ENCODE data around the gene C10orf105. TPM values are rescaled to one million over a fixed set of nuclear protein-coding genes. Genes with fewer than 3 reads are reported as not detected.

C10orf105 gene
- total RNA-seq, 2 experiments from 2014 or later: 0.25 to 0.36 TPM

DNA sequence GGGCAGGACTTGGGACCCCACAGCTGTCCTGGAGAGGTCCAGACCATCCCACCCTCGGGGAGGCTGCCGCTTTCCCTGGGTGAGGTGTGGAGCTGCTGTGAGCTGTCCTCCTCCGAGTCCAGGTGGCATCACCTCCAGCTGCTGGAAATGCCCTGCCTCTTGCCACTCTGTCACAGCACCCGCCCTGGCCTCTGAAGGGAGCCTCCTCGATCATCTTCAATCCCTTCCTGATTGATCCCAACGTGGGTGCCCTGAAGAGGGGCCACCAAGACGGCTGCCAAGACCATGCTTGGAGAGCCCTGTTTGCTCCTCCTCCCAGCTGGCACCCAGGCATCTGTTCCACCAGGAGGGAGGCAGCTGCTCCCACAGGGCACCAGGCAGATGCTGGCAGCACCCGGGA, 4.6 kb downstream of the C10orf105 start:
- peaks cover 88% of the 10 kb centered on the region for H3K4me1 ChIP-seq (ENCODE audit: insufficient read depth, low read length)
- ATAC-seq (ENCODE audit: poor library complexity) (no peak), DNase-seq (no peak)
- TF ChIP-seq, protein P1, sequence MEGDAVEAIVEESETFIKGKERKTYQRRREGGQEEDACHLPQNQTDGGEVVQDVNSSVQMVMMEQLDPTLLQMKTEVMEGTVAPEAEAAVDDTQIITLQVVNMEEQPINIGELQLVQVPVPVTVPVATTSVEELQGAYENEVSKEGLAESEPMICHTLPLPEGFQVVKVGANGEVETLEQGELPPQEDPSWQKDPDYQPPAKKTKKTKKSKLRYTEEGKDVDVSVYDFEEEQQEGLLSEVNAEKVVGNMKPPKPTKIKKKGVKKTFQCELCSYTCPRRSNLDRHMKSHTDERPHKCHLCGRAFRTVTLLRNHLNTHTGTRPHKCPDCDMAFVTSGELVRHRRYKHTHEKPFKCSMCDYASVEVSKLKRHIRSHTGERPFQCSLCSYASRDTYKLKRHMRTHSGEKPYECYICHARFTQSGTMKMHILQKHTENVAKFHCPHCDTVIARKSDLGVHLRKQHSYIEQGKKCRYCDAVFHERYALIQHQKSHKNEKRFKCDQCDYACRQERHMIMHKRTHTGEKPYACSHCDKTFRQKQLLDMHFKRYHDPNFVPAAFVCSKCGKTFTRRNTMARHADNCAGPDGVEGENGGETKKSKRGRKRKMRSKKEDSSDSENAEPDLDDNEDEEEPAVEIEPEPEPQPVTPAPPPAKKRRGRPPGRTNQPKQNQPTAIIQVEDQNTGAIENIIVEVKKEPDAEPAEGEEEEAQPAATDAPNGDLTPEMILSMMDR (IDR thresholded peaks at IDR 0.05): no peak
- H3K4me1 Mint-ChIP-seq (ENCODE audit: low read depth): peaks cover 64% of the 10 kb centered on the region
- POLR2A ChIA-PET: interaction anchor here (0.9 to 6.1 kb wide), 3 partner anchors 12 to 52 kb away, joined by 3 to 39 read pairs (median 4); no protein-coding TSS in a partner anchor
- H3K4me3 Mint-ChIP-seq: peak overlapping the region; percentile 20
- peak overlapping the region; percentile 98 for H3K27ac Mint-ChIP-seq
- H3K27ac ChIP-seq (ENCODE audit: low read depth in 1 of 2, low read length in 2 of 2): peak overlapping the region; percentile 74 to 90
- no peaks in the 10 kb centered on the region for H3K9me3 ChIP-seq (ENCODE audit: control insufficient read depth in 1 of 2, insufficient read depth in 1 of 2, low read length in 2 of 2)
- H3K36me3 Mint-ChIP-seq (ENCODE audit: low read depth): no peaks in the 10 kb centered on the region
- CTCF ChIA-PET: interaction anchor here (0.6 to 2.6 kb wide), 4 partner anchors 18 to 1219 kb away, joined by 3 to 10 read pairs (median 4); partner anchors contain the start of gene VSIR
- H3K27me3 Mint-ChIP-seq: no peaks in the 10 kb centered on the region
- peak overlapping the region; percentile 39 for H3K4me3 ChIP-seq (ENCODE audit: low read length)
- no peaks in the 10 kb centered on the region for H3K36me3 ChIP-seq (ENCODE audit: insufficient read depth, low read length)
- H3K27me3 ChIP-seq (ENCODE audit: control insufficient read depth in 1 of 2, insufficient read depth in 2 of 2, low read length in 2 of 2): no peaks in the 10 kb centered on the region
- H3K9me3 Mint-ChIP-seq: no peaks in the 10 kb centered on the region
- intact Hi-C loops (cut with DNase I, micrococcal nuclease): no loop called here

DNA sequence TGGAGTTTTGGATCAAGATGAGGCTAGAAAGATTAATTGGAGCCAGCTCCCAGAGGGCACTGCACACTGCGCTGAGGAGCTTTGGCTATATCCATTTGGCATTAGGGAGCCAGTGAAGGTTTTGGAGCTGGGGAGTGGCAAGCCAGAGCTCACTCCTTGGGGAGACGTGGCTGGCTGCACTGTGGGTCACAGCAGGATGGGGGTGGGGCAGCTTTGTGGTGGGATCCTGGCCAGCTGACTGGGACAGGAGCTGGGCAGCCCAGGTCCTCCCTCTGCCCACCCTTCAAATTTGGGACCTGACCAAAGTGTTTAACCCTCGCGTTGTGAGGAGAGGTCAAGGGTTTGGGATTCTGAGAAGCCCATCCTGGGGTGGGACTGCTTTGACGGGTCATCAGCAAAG, 5.0 kb downstream of the C10orf105 start:
- intact Hi-C loops (cut with DNase I, micrococcal nuclease): loop anchor here (5.0 kb wide), 2 partner anchors 58 to 397 kb away; partner anchors contain the start of genes SLC29A3 (in 1 of the 2) and VSIR (in 1 of the 2)
- ATAC-seq (ENCODE audit: poor library complexity) (no peak), DNase-seq (no peak)
- TF ChIP-seq, protein P1 (IDR thresholded peaks at IDR 0.05): no peak
- Histone ChIP-seq H3K4me1 (ENCODE audit: insufficient read depth, low read length) (peaks cover 84% of the 10 kb centered on the region), H3K4me3 (ENCODE audit: low read length) (peak overlapping the region; percentile 39), H3K9me3 (ENCODE audit: control insufficient read depth in 1 of 2, insufficient read depth in 1 of 2, low read length in 2 of 2) (no peaks in the 10 kb centered on the region), H3K27ac (ENCODE audit: low read depth in 1 of 2, low read length in 2 of 2) (peak overlapping the region; percentile 74 to 90), H3K36me3 (ENCODE audit: insufficient read depth, low read length) (no peaks in the 10 kb centered on the region), H3K27me3 (ENCODE audit: control insufficient read depth in 1 of 2, insufficient read depth in 2 of 2, low read length in 2 of 2) (no peaks in the 10 kb centered on the region)
- H3K27ac Mint-ChIP-seq: peak overlapping the region; percentile 98
- H3K9me3 Mint-ChIP-seq: no peaks in the 10 kb centered on the region
- peak overlapping the region; percentile 67 for H3K4me3 Mint-ChIP-seq
- H3K4me1 Mint-ChIP-seq (ENCODE audit: low read depth): peaks cover 68% of the 10 kb centered on the region
- H3K27me3 Mint-ChIP-seq: no peaks in the 10 kb centered on the region
- CTCF ChIA-PET: interaction anchor here (0.6 to 2.6 kb wide), 5 partner anchors 11 to 1218 kb away, joined by 3 to 10 read pairs (median 3); partner anchors contain the start of gene VSIR
- POLR2A ChIA-PET: interaction anchor here (0.6 to 6.1 kb wide), 4 partner anchors 12 to 90 kb away, joined by 3 to 39 read pairs (median 4); no protein-coding TSS in a partner anchor
- H3K36me3 Mint-ChIP-seq (ENCODE audit: low read depth): no peaks in the 10 kb centered on the region

DNA sequence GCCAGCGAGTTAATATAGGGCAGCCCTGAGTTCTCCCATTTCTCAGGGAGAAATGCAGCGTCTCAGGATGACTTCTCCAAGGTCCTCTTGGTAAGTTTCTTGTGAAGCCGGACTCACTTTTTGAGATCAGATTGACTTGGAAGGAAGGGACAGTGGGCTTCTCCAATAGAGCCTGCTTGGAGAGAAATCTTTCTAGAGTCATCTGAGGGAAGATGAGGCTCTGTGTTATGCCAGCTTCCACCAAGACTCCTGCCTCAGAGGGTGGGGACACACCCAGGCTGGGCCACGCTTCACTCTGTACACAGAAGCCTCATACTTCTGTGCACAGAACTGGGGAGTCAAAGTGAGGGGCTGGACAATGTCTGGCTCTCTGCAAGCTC, 5.6 kb downstream of the C10orf105 start:
- no peaks in the 10 kb centered on the region for H3K27me3 ChIP-seq (ENCODE audit: control insufficient read depth in 1 of 2, insufficient read depth in 2 of 2, low read length in 2 of 2)
- ATAC-seq (ENCODE audit: poor library complexity): peak; percentile 37
- TF ChIP-seq, protein P1 (IDR thresholded peaks at IDR 0.05): no peak
- peak overlapping the region; percentile 67 for H3K4me3 Mint-ChIP-seq
- H3K36me3 Mint-ChIP-seq (ENCODE audit: low read depth): no peaks in the 10 kb centered on the region
- H3K27ac Mint-ChIP-seq: peak overlapping the region; percentile 98
- peak overlapping the region; percentile 74 to 90 for H3K27ac ChIP-seq (ENCODE audit: low read depth in 1 of 2, low read length in 2 of 2)
- POLR2A ChIA-PET: interaction anchor here (0.6 to 6.1 kb wide), 10 partner anchors 13 to 91 kb away, joined by 3 to 39 read pairs (median 6); partner anchors contain the start of gene VSIR
- H3K4me1 ChIP-seq (ENCODE audit: insufficient read depth, low read length): peaks cover 83% of the 10 kb centered on the region
- H3K4me1 Mint-ChIP-seq (ENCODE audit: low read depth): peaks cover 73% of the 10 kb centered on the region
- intact Hi-C loops (cut with DNase I, micrococcal nuclease): loop anchor here (5.0 kb wide), 2 partner anchors 58 to 397 kb away; partner anchors contain the start of genes SLC29A3 (in 1 of the 2) and VSIR (in 1 of the 2)
- no peaks in the 10 kb centered on the region for H3K27me3 Mint-ChIP-seq
- no peaks in the 10 kb centered on the region for H3K9me3 ChIP-seq (ENCODE audit: control insufficient read depth in 1 of 2, insufficient read depth in 1 of 2, low read length in 2 of 2)
- CTCF ChIA-PET: interaction anchor here (1.1 to 2.6 kb wide), 4 partner anchors 11 to 182 kb away, joined by 3 to 10 read pairs (median 4); partner anchors contain the start of gene VSIR
- H3K4me3 ChIP-seq (ENCODE audit: low read length): peak overlapping the region; percentile 39
- DNase-seq: peak in 1 of 14 experiments; percentile 40
- no peaks in the 10 kb centered on the region for H3K36me3 ChIP-seq (ENCODE audit: insufficient read depth, low read length)
- H3K9me3 Mint-ChIP-seq: no peaks in the 10 kb centered on the region
